Activated CD8-positive, alpha-beta memory T cell treated with anti-CD3 and anti-CD28 coated beads, Interleukin-2, amount 50 U/mL, for 4 hours (primary cell): ENCODE results near the gene CTNNA3.

Experiments
- DNase-seq: peaks from one replicate; pipeline ENCODE4 v3.0.0-alpha.2; 2020

The CTNNA3 gene

DNA sequence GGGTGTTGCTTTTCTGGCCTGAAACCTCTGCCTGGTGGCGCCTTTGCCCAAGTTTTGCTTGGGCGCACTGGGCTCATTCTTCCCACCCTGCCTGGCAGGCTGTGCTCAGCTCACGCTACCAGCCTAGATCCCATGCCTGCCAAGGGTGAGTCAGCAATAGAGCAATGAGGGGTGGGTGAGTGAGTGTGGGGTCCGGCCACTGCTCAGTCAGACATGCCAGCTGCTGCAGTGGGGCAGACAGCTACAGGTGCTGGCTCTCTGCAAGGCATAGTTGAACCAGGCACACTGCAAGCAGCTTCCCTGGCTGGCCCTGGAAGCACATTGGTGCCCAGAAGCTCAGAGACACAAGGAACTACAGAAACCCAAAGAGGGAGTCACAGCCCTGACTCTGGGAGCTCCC lies 1451.0 kb downstream of the CTNNA3 start:
- DNase-seq: no peak

DNA sequence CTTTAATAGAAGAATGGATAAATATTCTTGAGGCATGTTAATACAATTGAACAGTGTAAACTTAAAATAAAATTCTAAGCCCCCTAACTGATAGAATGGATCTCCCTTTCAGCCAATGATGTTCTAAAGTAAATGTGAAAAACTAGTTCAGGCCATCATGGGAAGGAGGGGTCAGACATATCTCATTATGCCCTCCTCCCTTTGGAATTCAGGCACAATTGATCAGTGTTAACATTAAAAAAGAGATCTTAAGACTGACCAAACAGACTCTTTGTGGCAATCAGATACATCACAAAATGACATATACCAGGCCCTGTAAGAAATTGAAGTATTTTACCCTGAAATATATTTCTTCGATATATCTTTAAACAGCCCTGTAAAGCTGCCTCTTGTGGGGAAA lies 1453.1 kb downstream of the CTNNA3 start:
- DNase-seq: no peak

DNA sequence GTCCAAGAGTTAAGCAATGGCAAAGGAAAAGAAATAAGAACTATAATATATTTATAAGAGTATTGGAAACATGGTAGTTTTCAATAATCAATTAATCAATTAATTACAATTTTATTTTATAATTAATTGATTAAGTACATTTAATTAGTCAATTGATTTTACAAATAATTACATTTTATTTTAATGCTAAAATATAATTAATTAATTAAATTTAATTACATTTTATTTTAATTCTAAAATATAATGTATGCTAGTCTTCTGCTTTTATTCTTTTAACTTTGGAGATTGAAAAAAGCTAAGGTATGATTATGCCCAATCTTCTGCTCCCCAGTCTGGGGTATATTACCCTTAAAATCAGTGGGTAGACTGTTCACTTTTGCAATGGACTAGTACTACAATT lies 1456.9 kb downstream of the CTNNA3 start:
- DNase-seq: no peak

DNA sequence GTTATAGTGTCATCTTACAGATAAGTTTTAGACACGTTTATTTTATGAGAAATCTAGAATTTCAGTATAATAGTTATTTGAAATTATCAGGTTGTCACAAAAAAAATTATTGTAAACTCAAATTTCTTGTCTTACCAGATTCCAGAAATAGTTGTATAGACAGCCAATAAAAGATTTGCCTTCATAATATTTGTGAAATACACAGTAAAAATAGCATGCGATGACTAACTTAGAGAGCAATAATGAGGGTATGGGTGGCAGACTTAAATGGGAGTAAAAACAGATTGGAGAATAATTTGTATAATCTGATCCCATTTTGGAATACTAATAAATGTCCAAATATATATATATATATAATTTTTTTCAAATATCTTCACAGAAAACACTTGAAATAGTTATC lies 1457.7 kb downstream of the CTNNA3 start:
- DNase-seq: no peak

DNA sequence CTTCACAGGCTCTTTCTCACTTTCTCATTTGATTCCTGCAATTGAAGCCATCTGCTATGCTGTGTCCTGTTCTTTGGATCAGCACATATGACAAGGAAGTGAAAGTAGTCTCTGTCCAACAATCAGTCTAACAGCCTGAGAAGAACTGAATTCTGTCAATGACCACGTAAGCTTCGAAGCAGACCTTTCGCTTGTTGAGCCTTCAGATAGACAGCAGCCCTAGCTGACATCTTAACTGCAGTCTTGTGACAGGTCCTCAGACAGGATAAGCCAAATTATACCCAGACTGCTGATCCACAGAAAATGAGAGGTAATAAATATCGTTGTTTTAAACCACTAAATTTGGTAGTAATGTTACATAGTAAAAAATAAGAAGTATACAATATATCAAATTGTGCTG lies 1461.1 kb downstream of the CTNNA3 start:
- no peak for DNase-seq

DNA sequence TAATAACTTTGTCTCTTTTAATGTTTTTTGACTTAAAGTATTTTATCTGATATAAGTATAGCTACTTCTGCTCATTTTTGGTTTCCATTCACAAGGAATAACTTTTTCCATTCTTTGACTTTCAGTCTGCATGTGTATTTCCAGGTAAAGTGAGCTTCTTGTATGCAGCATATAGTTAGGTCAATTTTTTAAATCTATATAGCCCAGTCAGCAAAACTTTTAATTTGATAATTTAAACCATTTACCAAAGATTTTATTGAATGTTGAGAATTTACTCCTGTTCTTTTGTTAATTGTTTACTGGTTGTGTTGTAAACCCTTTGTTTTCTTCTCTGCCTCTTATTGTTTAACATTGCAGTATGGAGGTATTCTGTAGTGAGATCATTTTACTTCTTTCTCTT lies 1467.1 kb downstream of the CTNNA3 start:
- no peak for DNase-seq

DNA sequence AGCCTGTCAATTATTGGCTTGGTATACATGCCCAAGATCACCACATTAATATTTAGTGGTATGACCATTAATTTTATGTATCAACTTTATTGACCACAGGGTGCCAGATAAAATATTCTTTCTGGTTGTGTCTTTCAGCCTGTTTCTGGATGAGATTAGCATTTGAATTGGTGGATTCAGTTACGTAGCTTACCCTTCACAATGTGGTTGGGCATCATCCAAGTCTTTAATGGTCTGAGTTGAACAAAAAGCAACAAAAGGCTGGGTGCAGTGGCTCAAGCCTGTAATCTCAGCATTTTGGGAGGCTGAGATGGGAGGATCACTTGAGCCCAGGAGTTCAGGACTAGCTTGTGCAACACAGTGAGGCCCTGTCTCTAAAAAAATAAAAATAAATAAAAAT lies 1472.3 kb downstream of the CTNNA3 start:
- no peak for DNase-seq

DNA sequence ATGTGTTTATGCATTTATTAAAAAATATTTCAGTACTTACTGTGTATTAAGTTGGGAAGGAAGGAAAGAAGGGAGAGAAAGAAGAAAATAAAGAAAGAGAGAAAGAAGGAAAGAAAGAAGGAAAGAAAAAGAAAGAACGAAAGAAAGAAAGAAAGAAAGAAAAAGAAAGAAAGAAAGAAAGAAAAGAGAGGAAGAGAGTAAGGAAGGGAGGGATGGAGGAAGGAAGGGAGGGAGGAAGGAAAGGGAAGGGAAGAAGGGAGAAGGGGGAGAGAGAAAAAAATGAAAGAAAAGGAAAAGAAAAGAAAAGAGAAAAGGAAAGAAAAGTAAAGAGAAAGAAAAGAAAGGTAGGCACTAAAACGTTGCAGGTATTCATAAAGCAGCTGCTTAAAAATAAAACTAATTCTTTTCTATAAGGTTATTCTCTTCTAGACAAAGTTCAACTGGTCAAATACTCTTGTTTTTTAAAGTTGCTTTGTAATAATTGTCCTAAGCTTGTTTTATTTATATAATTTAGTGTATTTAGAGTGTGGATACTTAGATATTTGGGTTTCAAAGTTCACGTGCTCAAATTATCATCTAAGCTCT lies 1473.4 kb downstream of the CTNNA3 start:
- no peak for DNase-seq

DNA sequence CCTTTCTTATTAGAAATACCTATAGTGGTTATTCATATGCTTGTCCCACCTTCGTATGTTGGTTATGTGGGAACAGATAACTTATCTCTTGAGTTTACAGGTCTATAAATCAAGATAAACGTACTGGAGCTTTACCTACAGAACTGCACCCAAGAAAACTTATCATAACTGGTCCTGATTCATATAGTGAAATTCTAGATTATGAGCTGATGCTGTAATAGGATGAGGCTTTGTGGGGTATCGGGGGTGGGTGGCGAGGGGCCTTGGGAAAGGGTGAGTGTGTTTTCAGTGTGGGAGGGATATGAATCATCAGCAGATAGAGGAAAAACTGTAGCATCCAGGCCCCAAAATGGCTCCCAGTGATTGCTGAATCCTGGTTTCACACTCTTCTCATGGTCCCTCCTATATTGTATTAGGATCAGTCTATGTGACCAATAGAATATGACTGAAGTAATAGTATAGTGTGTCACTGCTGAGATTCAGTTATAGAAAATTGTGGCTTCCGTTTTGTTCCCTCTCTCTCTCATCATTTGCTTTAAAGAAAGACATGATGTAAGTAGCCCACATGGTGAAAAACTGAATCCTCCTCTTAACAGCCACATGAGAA lies 1476.9 kb downstream of the CTNNA3 start:
- DNase-seq: no peak

DNA sequence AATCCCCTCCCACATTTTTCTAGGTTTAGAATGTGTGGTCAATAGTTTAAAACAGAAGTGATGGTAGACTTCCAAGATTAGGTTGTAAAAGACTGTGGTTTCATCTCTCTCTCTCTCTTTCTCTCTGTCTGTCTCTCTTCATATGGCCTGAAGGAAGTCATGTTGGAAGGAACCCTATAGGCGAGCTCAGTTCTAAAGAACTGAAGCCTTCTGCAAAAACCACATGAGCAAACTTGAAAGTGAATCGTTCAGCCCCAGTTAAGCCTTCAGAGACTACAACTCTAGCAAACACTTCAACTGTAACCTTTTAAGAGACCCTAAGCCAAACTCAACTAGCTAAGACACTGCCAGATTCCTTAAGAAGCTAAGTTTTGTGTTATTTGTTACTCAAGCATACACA lies 1477.7 kb downstream of the CTNNA3 start:
- DNase-seq: no peak

DNA sequence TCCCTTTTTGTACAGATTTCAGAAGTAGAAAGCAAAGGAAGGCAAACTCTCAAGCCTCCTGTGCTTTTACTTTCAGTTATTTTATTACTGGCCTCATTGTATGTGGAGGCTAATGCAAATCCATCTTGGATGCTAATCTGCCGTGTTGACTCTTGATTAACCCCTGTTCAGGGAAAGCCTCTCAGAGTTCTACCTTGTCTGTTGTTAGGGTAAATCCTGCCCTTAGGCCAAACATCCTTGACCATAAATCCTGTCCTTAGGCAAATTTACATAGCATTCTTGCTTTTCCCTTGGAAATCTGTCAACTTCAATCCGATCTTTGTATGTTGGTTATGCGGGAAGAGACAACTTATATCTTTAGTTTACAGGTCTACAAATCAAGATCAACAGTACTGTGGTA lies 1480.1 kb downstream of the CTNNA3 start:
- no peak for DNase-seq

DNA sequence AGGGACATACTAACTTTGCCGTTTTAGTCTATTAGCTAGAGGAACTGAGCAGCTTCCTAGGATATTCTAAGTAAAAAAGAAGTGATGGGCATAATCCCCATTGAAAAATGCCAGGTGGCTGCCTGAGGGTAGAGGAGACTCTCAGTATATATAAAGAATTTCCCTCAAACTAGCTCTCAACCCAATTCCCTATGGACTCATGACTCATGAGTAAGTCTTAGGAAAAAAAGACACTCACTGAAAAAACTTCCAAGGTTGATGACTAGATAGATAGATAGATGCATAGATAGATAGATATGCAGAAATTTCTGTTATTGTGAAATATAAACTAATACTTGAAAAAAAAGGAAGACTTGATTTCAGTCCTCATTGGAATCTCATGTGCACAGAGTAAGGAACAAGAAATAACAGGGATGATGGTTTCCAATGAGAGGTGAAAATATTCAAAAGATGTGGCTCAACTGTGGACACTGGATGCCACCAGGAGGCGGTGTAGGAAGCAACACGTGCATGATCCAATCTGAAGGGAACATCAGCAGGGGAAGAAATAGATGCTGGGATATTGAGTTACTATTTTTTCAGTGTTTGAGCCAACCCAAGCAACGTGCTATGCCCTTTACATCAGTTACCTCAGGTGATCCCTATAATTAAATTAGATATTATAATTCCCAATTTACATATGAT lies 1481.1 kb downstream of the CTNNA3 start:
- no peak for DNase-seq

DNA sequence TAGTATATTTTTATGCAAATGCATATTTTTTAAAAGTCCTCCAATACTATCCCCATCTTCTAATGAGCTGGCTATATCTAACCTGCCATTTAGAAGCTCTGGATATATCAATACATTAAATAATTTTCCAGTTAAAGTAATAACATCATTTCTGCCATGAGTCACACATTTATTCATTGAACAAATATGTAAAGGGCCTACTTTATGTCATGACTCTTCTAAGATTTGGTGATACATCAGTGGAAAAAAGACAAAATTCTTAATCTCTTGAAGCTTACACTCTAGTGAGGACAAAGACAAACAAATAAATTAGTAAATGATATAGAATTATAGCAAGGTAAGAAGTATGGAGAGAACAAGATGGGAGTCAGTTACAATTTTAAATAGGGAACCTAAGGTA lies 1487.0 kb downstream of the CTNNA3 start:
- DNase-seq: no peak

DNA sequence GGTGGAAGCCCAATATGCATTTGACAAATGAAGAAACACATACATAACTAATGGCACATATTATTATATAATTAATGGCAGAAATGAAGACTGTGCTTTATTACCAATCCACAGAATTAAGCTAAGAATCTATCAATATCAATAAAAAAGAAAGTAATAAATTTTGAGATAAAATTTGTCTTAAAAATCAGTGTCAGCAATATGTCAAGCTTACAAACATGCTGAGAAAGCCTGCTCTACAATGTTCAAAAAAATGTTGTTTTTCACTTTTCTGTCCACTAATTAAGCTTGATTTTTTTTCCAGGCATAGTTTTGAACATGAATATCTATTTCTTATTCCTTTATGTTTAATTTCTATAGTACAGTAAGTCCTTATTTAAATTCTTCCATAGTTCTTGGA lies 1491.2 kb downstream of the CTNNA3 start:
- no peak for DNase-seq

DNA sequence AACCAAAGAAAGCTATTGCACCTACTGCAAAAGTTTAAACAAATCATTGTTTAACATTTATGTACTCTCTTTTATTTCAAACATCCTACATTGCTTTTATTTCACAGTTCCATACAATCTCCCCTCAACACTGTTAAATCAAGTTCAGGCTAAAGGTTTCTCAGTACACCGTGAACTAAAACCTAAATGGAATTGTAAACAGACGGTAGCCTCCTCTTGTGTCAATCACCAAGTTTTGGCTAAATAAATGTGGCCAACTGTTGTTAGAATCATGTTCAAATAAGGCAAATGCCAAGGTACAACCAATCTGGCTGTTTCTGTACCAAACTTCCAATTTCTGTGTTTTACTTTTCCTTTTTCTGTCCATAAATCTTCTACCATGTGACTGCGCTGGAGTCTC lies 1493.9 kb downstream of the CTNNA3 start:
- no peak for DNase-seq

DNA sequence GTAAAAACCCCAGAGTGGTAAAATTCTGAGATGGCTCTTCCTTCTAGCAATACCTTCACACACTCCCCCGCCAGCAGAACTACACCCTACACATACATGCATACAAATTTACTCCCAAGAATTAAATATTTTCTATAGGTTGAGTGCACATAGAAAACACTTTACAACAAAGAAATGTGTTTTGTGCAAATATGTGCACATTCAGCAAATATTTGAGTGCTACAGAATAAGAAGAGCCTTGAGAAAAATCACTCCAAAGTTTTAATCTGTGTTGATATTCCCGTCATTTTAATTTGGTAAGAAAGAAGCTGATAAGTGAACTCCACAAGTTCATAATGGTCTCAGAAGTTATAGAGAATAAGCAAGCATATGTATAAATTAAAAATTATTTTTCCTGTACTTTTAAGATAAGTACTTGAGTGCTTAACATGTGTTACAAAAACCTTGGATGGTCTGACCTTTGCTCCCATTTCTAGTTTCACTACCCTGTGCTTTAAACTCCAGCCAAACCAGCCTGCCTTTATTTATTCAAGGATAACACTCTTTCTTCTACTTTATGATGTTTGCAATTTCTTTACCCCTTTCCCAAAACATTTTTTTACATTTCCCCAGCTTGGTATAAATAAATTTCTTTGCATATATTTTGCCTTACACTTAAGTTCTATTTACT lies 1503.7 kb downstream of the CTNNA3 start:
- DNase-seq: no peak

DNA sequence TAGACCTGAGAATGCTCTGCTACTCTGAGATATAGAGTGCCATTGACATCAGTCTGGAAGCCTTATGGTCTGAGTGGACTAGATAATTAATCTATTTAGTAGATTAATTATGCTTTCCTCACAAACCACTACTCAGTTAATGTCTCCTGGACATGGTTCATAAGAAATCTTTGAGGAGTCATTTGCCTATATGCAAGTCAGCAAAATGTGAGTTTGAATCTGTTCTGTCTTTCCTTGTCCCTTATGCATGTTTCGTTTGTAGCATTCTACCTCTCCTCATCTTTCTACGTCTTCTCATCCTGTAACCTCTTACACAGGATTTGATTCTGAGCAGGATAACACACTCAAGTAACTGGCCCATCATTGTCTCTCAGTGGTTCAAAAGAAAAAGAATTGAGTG lies 1505.6 kb downstream of the CTNNA3 start:
- DNase-seq: no peak

DNA sequence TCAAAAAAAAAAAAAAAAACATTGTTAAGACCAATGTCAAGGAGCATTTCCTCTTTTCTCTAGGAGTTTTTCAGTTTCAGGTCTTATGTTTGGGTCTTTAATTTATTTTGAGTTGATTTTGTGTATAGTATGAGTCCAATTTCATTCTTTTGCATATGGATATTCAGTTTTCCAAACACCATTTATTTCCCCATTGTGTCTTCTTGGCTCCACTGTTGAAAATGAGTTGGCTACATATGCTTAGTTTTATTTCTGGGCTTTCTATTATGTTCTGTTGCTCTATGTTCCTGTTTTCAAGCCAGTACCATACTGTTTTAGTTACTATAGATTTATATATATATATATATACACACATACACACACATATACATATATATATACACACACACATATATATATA lies 1506.7 kb downstream of the CTNNA3 start:
- DNase-seq: no peak

DNA sequence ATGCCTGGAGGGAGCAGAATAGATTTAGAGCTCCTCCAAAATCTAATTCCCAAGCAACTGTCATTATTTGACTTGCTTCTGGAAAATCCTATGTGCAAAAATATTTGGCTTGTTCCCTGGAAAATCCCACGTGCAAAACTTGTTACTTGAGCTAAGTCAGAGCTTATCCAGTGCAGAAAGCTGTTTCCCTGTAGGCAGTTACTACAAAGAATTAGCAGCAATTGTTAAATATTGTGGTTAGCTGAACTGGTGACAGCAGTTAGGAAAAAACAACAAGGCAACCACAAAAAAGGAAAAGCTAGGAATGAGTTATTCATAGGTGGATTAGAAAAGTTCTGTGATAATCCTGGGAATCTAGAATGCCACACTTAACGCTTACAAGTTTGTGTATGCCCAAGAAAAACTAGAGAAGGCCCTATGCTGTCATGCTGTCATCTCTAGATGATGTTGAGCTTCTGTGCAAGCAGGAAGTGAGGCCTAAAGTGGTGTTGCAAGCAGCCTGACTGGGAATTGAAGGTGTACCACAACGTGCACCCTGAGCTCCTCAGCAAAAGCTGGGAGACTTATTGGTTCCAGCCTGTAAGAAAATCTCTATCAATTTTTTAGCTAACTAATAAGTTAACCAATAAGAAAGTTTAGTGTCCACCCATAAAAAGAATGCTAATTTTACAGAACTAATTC lies 1508.8 kb downstream of the CTNNA3 start:
- no peak for DNase-seq

DNA sequence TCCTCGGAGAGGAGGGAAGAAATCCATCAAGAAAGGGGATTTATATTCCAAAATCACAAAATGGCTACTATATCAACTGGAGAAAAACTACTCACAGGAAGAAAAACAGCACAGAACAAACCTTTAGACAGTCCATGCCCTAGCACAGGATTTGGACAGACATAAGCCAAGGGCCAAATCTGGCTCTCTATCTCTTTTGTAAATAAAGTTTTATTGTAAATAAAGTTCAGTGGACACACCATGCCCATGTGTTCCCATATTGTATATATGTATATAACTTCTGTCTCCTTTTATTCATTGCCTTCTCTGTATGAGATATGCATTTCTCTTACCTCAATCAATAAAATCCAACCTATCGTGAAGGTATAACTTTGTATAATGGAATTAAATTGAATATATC lies 1513.0 kb downstream of the CTNNA3 start:
- DNase-seq: no peak

DNA sequence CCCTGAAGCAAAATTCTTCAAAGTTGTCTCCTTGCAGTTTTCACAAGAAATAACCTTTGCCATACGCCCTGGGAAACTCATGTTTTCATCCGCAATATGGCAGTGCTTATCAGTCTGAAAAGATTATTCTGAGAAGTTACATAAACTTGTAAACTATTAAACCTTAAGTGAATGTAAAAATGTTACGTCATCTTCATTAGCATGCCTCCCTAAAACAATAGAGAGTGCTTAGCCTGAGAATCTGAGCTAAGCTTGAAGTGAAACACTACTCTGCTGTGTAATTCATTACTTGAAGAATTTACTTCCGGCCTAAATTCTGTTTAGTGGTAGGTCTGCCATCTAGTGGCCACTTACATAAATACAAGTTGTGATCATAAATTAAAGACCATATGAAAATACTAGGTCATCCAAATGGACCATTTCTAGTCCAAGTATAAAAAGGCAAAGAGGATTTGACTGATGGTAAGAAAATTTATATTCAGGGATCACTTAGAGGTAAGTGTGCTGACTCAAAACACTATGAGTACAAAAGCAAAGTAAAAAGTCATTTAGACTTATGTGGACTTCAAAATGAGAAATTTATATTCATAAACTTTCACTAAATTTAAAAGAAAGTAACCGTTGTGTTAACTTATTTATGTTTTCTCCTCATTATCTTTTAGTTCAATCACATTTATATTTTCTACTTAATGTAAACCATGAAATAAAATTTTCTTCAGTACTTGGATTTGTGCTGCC lies 1515.2 kb downstream of the CTNNA3 start:
- no peak for DNase-seq

DNA sequence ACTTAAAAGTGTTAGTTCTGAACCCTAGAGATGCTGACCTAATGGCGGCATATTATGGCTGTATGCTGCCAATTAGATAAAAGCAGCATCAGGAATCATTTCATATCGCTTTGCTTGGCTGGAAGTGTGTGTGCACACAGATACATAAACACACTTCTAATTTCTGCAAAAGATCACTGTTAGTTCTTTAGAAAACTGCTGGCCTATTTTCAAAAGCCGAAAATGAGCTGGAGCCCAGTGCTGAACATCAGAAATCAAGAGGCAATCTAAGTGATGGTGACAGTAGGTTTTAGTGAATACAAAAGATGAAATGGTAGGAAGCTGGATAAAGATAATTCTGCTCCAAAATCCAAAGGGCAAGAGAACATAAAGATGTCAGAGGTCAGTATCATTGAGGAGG lies 1516.0 kb downstream of the CTNNA3 start:
- DNase-seq: no peak

DNA sequence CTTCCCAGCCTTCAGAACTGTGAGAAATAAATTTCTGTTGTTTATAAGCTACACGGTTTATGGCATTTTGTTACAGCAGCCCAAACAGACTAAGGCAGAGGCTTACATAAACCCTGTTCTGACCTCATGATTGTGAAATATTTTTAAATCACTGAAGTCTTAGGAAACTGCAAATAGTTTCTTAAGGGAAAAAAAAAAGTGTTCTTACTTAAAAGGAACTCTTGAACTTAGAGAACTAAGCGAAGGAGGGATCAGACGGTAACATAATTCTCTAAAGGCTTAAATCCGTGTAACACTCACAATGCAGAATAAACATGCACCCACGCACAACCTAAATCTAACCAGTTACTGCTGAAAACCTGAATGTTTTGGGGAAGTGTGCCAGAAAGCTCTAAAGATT lies 1519.2 kb downstream of the CTNNA3 start:
- DNase-seq: no peak
